ENCODE data around the gene PDE6A. TPM values are rescaled to one million over a fixed set of nuclear protein-coding genes. Genes with fewer than 3 reads are reported as not detected.

PDE6A gene
- total RNA-seq, 2 experiments from 2014 or later = not detected

DNA sequence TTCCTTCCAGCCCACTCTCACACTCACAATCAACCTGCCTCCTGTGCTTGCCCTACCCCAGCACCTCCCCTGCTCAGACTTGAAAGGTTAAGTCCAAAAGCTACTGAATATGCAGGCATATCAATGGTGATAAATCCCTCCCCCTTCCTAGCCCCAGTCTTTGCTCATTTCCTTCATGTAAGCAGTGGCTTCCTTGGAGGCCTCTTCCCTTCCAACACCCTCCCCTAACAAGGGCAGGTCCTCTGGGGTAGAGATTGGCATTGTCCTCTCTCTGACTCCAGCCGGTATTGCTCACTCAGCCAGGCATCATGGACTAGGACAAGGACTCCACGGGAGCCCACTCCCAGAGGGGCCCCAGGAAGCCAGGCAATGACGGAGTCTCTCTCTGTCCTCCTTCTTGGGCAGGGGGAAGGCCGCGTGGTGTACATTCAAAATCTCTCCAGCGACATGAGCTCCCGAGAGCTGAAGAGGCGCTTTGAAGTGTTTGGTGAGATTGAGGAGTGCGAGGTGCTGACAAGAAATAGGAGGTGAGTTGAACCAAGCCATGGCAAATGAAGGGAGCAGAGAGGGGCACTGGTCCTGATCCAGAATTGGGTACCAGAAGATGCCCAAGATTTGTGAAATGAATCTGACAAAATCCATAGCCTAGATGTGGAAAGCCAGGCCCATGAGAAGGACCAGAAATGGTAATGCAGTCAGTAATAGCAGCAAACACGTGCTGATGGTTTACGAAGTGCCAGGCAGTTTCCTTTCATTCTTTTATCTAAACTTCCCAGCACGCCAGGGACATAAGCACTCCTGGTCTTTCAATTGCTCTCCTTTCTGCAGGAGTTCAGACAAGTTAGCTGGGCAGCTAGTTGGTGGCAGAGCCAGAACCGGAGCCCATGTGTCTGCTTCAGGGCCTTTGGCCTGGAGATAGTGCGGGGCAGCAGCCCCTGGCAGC is 102.5 kb downstream of the PDE6A start:
- POLR2A ChIA-PET = no interaction called here
- CTCF ChIA-PET = interaction anchor here (1.2 kb wide), 1 partner anchor 11 kb away, joined by 3 read pairs; no protein-coding TSS in a partner anchor
- DNase-seq = no peak
- Mint-ChIP-seq H3K4me3 (no peak overlapping the region), H3K27ac (peak overlapping the region; percentile 58), H3K9me3 (no peaks in the 10 kb centered on the region), H3K27me3 (no peaks in the 10 kb centered on the region), H3K4me1 (no peaks in the 10 kb centered on the region), H3K36me3 (ENCODE audit: low read depth) (peaks cover 1% of the 10 kb centered on the region)

DNA sequence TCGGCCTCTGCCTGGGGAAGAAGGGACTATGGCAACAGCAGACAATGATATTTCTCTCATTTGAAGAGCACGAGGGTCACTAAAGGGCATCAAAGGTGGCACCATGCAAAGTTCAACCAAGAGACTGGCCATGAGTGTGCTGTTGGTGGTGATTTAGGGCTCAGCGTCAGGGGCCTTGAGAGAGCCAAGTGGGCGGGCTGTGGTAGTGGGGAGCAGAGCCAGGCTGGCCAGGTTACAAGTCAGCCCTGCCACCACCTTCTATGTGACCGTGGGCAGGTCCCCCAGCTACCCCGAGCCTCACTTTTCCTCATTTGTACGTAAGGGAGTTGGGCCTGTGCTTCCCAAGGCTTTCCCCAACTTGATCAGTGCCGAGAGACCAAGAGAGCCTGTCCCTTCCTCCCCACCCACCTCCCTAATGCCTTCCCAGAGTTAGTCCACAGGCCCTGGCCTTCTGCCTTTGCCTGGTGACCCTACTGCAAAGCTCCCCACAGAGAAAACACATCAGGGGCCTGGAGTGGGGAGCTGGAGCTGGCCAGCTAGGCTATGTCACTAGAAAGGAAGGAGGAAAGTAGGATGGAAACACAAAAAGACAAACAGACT is 104.3 kb downstream of the PDE6A start:
- Mint-ChIP-seq H3K27ac (no peak overlapping the region), H3K27me3 (no peaks in the 10 kb centered on the region), H3K4me1 (no peaks in the 10 kb centered on the region), H3K4me3 (no peak overlapping the region), H3K36me3 (ENCODE audit: low read depth) (no peaks in the 10 kb centered on the region), H3K9me3 (no peaks in the 10 kb centered on the region)
- POLR2A ChIA-PET = no interaction called here
- no peak for DNase-seq
- CTCF ChIA-PET = interaction anchor here (2.5 to 9.0 kb wide), 2 partner anchors 12 to 152 kb away, joined by 9 to 59 read pairs; no protein-coding TSS in a partner anchor

DNA sequence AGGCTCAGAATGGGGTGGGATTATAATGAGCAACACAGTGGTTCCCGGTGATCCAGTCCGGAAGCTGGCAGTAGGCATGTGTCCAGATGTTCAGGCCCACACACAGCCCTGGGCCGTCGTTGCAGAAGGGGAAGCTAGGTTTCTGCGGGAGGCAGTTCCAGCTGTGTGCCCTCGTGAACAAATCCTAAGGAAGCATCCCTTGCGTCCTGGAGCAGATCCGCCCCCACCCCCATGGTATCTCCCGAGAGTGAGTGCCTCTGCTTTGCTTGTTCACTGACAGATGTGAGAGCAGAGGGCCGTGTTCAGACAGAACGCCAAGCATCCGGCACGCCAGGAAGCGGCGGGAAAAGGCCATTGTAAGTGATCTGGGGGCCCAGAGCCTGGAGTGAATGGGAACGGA is 104.8 kb downstream of the PDE6A start:
- ChIA-PET POLR2A (no interaction called here), CTCF (interaction anchor here (0.8 to 9.0 kb wide), 5 partner anchors 8 to 243 kb away, joined by 3 to 59 read pairs (median 9); no protein-coding TSS in a partner anchor)
- H3K4me3 Mint-ChIP-seq = no peak overlapping the region
- no peak for DNase-seq
- H3K4me1 Mint-ChIP-seq = no peaks in the 10 kb centered on the region
- no peaks in the 10 kb centered on the region for H3K36me3 Mint-ChIP-seq (ENCODE audit: low read depth)
- H3K27ac Mint-ChIP-seq = no peak overlapping the region
- no peaks in the 10 kb centered on the region for H3K27me3 Mint-ChIP-seq
- no peaks in the 10 kb centered on the region for H3K9me3 Mint-ChIP-seq

DNA sequence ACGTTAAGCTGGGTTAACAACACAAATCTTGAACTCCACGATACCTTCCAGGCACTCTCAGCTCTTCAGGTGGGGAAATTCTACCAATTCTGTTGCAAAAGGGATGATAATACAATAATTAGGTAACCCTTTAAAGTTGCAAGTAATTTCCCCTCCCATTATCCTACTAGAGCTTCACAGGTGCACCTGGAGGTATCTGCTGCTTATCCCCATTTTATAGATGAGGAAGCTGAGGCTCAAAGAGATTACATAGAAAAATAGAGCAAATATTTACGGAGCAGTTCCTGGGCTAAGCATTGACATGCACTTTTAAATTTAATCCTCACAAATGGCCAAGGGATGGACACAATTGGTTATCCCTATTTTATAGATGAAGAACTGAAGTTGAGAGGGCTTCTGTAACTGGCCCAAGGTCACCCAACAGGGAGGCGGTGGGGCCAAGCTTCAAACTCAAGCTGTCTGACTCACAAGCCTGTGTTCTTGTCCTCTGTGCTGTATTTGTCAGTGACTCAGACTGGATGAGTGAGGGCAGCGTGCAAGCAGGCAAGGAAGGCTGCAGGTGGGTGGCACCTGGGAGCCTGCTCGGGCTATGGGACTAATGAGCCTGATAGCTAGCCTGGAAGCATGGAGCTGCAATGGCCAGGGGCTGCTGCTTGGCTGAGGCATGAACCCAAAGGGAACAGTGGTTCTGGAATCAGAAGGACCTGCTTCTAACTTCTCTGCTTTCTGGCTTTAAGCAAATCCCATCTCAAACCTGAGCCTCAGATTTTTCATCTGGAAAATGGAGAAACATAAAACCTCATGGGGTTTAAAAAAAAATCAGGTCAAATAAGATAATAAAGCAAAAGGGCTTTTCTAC is 105.5 kb downstream of the PDE6A start:
- H3K4me3 Mint-ChIP-seq = no peak overlapping the region
- H3K9me3 Mint-ChIP-seq = no peaks in the 10 kb centered on the region
- no peaks in the 10 kb centered on the region for H3K4me1 Mint-ChIP-seq
- no peak for DNase-seq
- POLR2A ChIA-PET = no interaction called here
- CTCF ChIA-PET = interaction anchor here (0.8 to 9.0 kb wide), 7 partner anchors 8 to 242 kb away, joined by 3 to 59 read pairs (median 6); no protein-coding TSS in a partner anchor
- no peaks in the 10 kb centered on the region for H3K27me3 Mint-ChIP-seq
- no peaks in the 10 kb centered on the region for H3K36me3 Mint-ChIP-seq (ENCODE audit: low read depth)
- H3K27ac Mint-ChIP-seq = no peak overlapping the region

DNA sequence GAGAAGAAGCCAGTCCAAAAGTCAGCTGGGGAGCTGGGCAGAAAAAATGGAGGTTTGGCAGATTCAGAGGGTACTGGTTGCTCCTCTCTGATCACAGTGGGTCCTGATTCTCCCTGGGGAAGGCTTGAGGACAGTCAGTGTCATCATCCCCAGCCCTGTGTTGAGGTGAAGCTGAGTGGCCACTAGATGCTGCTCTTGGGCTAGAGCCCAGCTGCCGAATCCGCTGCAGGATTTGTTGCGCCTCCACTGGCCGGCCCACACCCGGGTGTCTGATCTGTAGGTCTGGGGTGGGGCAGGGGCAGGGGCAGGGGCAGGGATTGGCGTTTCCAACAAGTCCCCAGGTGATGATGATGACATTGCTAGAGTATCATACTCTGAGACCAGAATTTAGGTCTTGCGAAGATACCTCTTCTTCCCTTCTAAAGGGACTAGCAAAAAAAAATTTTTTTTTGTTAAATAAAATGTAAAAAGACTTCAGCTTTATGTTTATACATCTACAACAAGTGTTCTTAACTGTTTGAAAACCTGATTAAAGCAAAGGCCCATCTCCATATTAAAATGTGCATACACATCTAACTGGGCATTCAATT is 106.8 kb downstream of the PDE6A start:
- no peaks in the 10 kb centered on the region for H3K4me1 Mint-ChIP-seq
- H3K27ac Mint-ChIP-seq = no peak overlapping the region
- no peak for DNase-seq
- H3K27me3 Mint-ChIP-seq = no peaks in the 10 kb centered on the region
- ChIA-PET CTCF (interaction anchor here (0.9 to 9.0 kb wide), 7 partner anchors 9 to 155 kb away, joined by 3 to 59 read pairs (median 6); no protein-coding TSS in a partner anchor), POLR2A (no interaction called here)
- H3K9me3 Mint-ChIP-seq = no peaks in the 10 kb centered on the region
- H3K4me3 Mint-ChIP-seq = no peak overlapping the region
- no peaks in the 10 kb centered on the region for H3K36me3 Mint-ChIP-seq (ENCODE audit: low read depth)

GRCh38 chr5:149836451-149837139 is 108.0 kb downstream of the PDE6A start:
- Mint-ChIP-seq H3K4me1 (no peaks in the 10 kb centered on the region), H3K27ac (no peak overlapping the region), H3K27me3 (no peaks in the 10 kb centered on the region), H3K4me3 (no peak overlapping the region), H3K36me3 (ENCODE audit: low read depth) (no peaks in the 10 kb centered on the region), H3K9me3 (no peaks in the 10 kb centered on the region)
- DNase-seq = no peak
- ChIA-PET POLR2A (no interaction called here), CTCF (interaction anchor here (0.7 to 9.0 kb wide), 5 partner anchors 11 to 199 kb away, joined by 3 to 59 read pairs (median 4); no protein-coding TSS in a partner anchor)

DNA sequence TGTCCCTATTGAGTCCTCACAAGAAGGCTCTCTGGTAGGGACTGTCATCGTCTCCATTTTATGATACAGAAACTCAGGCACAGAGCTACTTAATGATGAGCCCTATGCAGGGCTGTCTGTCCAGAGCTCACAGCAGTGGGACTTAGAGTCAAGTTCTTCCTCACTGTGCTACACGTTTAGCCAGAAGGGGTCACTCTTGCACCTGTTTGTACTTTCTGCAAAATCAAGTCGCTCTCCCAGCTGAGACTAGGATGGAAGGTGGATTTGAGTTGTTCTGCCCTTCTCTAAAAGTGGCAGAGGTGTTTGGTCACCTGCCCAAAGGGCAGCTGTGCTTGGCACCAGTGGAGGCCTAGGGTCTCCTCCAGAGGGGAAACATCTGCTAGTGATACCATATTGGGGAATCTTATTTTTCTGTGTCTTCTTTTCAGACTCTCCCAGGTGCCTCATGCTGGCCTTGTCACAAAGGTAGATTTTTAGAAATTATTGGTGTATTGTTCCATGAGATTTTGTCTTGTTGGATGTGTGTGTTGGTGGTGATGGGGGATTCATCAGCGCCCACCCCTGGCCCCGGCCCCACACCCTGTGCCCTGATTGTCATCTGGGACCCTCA is 110.2 kb downstream of the PDE6A start:
- DNase-seq = peak; percentile 75
- POLR2A ChIA-PET = no interaction called here
- Mint-ChIP-seq H3K4me3 (no peak overlapping the region), H3K36me3 (ENCODE audit: low read depth) (no peaks in the 10 kb centered on the region), H3K27me3 (no peaks in the 10 kb centered on the region), H3K4me1 (no peaks in the 10 kb centered on the region), H3K27ac (no peak overlapping the region), H3K9me3 (no peaks in the 10 kb centered on the region)
- CTCF ChIA-PET = interaction anchor here (0.8 to 9.0 kb wide), 21 partner anchors 11 to 401 kb away, joined by 3 to 59 read pairs (median 3); no protein-coding TSS in a partner anchor

DNA sequence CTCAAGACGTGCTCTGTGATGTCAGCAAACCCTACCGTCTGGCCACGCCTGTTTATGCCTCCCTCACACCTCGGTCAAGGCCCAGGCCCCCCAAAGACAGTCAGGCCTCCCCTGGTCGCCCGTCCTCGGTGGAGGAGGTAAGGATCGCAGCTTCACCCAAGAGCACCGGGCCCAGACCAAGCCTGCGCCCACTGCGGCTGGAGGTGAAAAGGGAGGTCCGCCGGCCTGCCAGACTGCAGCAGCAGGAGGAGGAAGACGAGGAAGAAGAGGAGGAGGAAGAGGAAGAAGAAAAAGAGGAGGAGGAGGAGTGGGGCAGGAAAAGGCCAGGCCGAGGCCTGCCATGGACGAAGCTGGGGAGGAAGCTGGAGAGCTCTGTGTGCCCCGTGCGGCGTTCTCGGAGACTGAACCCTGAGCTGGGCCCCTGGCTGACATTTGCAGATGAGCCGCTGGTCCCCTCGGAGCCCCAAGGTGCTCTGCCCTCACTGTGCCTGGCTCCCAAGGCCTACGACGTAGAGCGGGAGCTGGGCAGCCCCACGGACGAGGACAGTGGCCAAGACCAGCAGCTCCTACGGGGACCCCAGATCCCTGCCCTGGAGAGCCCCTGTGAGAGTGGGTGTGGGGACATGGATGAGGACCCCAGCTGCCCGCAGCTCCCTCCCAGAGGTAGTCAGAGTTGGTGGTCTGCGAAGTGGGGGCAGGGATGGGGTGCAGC is 111.3 kb downstream of the PDE6A start:
- ChIA-PET POLR2A (no interaction called here), CTCF (interaction anchor here (0.8 to 9.0 kb wide), 14 partner anchors 12 to 390 kb away, joined by 3 to 59 read pairs (median 6); no protein-coding TSS in a partner anchor)
- H3K27ac Mint-ChIP-seq = no peak overlapping the region
- DNase-seq = no peak
- no peak overlapping the region for H3K4me3 Mint-ChIP-seq
- no peaks in the 10 kb centered on the region for H3K27me3 Mint-ChIP-seq
- H3K36me3 Mint-ChIP-seq (ENCODE audit: low read depth) = no peaks in the 10 kb centered on the region
- no peaks in the 10 kb centered on the region for H3K9me3 Mint-ChIP-seq
- peaks cover 1% of the 10 kb centered on the region for H3K4me1 Mint-ChIP-seq

DNA sequence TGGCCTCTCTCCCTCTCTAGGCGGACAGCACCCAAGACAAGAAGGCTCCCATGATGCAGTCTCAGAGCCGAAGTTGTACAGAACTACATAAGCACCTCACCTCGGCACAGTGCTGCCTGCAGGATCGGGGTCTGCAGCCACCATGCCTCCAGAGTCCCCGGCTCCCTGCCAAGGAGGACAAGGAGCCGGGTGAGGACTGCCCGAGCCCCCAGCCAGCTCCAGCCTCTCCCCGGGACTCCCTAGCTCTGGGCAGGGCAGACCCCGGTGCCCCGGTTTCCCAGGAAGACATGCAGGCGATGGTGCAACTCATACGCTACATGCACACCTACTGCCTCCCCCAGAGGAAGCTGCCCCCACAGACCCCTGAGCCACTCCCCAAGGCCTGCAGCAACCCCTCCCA is 112.0 kb downstream of the PDE6A start:
- H3K9me3 Mint-ChIP-seq = no peaks in the 10 kb centered on the region
- no peak overlapping the region for H3K27ac Mint-ChIP-seq
- no peaks in the 10 kb centered on the region for H3K36me3 Mint-ChIP-seq (ENCODE audit: low read depth)
- H3K4me3 Mint-ChIP-seq = no peak overlapping the region
- CTCF ChIA-PET = interaction anchor here (1.7 to 9.0 kb wide), 6 partner anchors 12 to 196 kb away, joined by 7 to 59 read pairs (median 10); no protein-coding TSS in a partner anchor
- POLR2A ChIA-PET = no interaction called here
- peaks cover 1% of the 10 kb centered on the region for H3K4me1 Mint-ChIP-seq
- no peak for DNase-seq
- no peaks in the 10 kb centered on the region for H3K27me3 Mint-ChIP-seq

- no peak overlapping the region for H3K4me3 Mint-ChIP-seq
- peaks cover 1% of the 10 kb centered on the region for H3K4me1 Mint-ChIP-seq
- CTCF ChIA-PET = interaction anchor here (1.1 to 2.6 kb wide), 9 partner anchors 11 to 195 kb away, joined by 3 to 9 read pairs (median 7); partner anchors contain the start of genes HMGXB3 and TIGD6
- POLR2A ChIA-PET = interaction anchor here (1.2 kb wide), 1 partner anchor 65 kb away, joined by 3 read pairs; no protein-coding TSS in a partner anchor
- H3K27me3 Mint-ChIP-seq = no peaks in the 10 kb centered on the region
- H3K27ac Mint-ChIP-seq = no peak overlapping the region
- DNase-seq = peak; percentile 15
- H3K36me3 Mint-ChIP-seq (ENCODE audit: low read depth) = no peaks in the 10 kb centered on the region
- no peaks in the 10 kb centered on the region for H3K9me3 Mint-ChIP-seq
Observed at GRCh38 chr5:149831492-149831891, 113.1 kb downstream of the PDE6A start.

GRCh38 chr5:149830579-149830978 is 114.0 kb downstream of the PDE6A start:
- Mint-ChIP-seq H3K4me3 (no peak overlapping the region), H3K27me3 (no peaks in the 10 kb centered on the region), H3K27ac (no peak overlapping the region), H3K9me3 (no peaks in the 10 kb centered on the region), H3K36me3 (ENCODE audit: low read depth) (no peaks in the 10 kb centered on the region), H3K4me1 (peaks cover 1% of the 10 kb centered on the region)
- ChIA-PET POLR2A (interaction anchor here (1.2 kb wide), 1 partner anchor 66 kb away, joined by 3 read pairs; no protein-coding TSS in a partner anchor), CTCF (interaction anchor here (0.7 to 2.2 kb wide), 11 partner anchors 10 to 630 kb away, joined by 3 to 9 read pairs (median 3); partner anchors contain the start of genes HMGXB3 and TIGD6)
- DNase-seq = no peak
